SU-DHL-6 (cell line): ENCODE measurements around the gene FFAR4.

Source experiments
- EZH2phosphoT487 ChIP-seq: fragments of 200-600 bp; sonication (generic), shearing (Covaris generic); conservative IDR thresholded peaks from 2 replicates; pipeline ENCODE4 v1.6.1; 2018; ENCODE audit warnings: mild to moderate bottlenecking, antibody characterized with exemption, low read length, moderate library complexity, mixed read lengths
- TF ChIP-seq, protein P1 (sequence below): fragments of 200-600 bp; sonication (generic); IDR thresholded peaks from one replicate; pipeline ENCODE4 v1.5.1; 2017; ENCODE audit warnings: antibody characterized with exemption, mild to moderate bottlenecking, low read length, moderate library complexity; ENCODE audit not compliant: insufficient read depth, poor library complexity, severe bottlenecking

DNA sequence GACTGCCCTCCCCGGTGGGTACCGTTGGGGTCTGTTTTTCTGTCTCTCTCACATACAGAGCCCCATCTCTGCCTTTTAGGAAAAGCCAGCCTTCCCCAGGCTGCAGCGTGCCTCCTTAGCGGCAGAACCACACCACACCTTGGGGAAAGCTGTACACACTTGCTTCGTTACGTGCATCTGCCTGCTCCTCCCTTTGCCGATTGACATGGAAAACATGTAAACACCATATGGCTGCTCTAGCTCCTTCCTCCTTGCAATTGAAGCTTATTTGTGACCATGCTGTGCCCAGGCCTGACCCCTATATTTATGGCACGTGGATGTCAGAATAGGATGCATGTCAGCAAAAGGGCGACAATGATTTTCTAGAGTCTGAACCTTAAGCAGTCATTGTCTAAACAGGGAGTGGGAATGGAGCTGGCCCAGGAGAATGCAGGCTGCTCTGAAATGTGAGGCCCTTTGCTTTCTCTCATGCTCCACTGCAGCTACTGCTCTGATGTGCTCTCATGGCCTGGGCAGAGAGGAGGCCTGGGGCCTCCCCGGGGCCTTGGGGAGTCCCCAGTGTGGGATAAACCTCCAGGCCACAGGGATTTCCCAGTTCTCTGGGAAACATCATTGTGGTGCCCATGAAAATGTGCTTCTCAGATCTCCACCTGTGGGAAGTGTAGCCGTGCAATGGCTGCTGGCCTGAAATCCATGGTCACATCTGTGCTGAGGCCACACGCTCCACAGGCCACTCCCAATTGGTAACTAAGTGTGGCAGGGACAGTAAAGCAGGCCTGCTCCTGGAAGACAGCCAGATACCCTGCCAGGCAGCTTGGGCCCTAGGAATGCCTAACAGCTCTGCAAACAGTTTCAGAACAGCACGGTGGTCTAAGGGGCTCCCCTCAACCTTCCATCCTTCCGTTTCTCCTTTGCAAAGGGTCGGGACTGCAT, 64.4 kb downstream of the FFAR4 start:
- TF ChIP-seq, protein P1, sequence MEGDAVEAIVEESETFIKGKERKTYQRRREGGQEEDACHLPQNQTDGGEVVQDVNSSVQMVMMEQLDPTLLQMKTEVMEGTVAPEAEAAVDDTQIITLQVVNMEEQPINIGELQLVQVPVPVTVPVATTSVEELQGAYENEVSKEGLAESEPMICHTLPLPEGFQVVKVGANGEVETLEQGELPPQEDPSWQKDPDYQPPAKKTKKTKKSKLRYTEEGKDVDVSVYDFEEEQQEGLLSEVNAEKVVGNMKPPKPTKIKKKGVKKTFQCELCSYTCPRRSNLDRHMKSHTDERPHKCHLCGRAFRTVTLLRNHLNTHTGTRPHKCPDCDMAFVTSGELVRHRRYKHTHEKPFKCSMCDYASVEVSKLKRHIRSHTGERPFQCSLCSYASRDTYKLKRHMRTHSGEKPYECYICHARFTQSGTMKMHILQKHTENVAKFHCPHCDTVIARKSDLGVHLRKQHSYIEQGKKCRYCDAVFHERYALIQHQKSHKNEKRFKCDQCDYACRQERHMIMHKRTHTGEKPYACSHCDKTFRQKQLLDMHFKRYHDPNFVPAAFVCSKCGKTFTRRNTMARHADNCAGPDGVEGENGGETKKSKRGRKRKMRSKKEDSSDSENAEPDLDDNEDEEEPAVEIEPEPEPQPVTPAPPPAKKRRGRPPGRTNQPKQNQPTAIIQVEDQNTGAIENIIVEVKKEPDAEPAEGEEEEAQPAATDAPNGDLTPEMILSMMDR: no peak
- TF ChIP-seq EZH2phosphoT487: no peak
